Muscle layer of duodenum (tissue), 2 donors: ENCODE measurements around the gene DAP3.
"Not testable (repeated sequence)": the region's sequence is repeated elsewhere in the genome, so short reads cannot be mapped to it uniquely, and the experiment has no call there.

Source experiments
- H3K27ac ChIP-seq: one replicate; pipeline ENCODE4 v1.7.0; 2013; ENCODE audit warnings: mild to moderate bottlenecking, low read length
- H3K27me3 ChIP-seq: one replicate; pipeline ENCODE4 v1.7.0; 2013; ENCODE audit warnings: low read depth, mild to moderate bottlenecking, control low read depth, low read length
- H3K36me3 ChIP-seq, 2 donors: one replicate each; pipeline ENCODE4 v1.7.0; 2013; ENCODE audit warnings: low read length in 2 of 2, control low read depth in 1 of 2, mild to moderate bottlenecking in 1 of 2; ENCODE audit not compliant: insufficient read depth in 2 of 2, control insufficient read depth in 1 of 2
- H3K4me1 ChIP-seq, 2 donors: one replicate each; pipeline ENCODE4 v1.7.0; 2013; ENCODE audit warnings: low read length in 2 of 2, mild to moderate bottlenecking in 2 of 2, control low read depth in 1 of 2, moderate library complexity in 1 of 2; ENCODE audit not compliant: insufficient read depth in 2 of 2, control insufficient read depth in 1 of 2
- H3K4me3 ChIP-seq, 2 donors: one replicate each; pipeline ENCODE4 v1.7.0; 2013; ENCODE audit warnings: low read length in 2 of 2, low read depth in 1 of 2, mild to moderate bottlenecking in 1 of 2
- H3K9me3 ChIP-seq, 2 donors: one replicate each; pipeline ENCODE4 v1.7.0; 2013; ENCODE audit warnings: low read length in 2 of 2, control low read depth in 1 of 2, mild to moderate bottlenecking in 1 of 2; ENCODE audit not compliant: control insufficient read depth in 1 of 2
- donor health status: healthy.

The DAP3 gene

DNA sequence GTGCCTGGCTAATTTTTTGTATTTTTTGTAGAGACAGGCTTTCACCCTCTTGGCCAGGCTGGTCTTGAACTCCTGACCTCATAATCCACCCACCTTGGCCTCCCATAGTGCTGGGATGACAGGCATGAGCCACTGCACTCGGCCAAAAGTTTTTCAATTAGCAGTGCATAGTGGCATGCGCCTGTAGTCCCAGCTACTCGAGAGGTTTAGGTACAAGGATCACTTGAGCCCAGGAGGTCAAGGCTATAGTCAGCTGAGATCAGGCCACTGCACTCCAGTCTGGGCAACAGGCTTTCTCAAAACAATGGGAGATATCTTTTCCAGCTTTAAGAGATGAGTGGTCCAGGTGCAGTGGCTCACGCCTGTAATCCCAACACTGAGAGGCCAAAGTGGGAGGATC lies 30.8 kb downstream of the DAP3 start:
- H3K27me3 ChIP-seq: no peaks in the 10 kb centered on the region
- no peaks in the 10 kb centered on the region for H3K9me3 ChIP-seq
- no peak overlapping the region for H3K27ac ChIP-seq
- peaks cover 0 to 6% of the 10 kb centered on the region in 2 donors for H3K36me3 ChIP-seq
- H3K4me1 ChIP-seq: no peaks in the 10 kb centered on the region
- H3K4me3 ChIP-seq: no peak overlapping the region

DNA sequence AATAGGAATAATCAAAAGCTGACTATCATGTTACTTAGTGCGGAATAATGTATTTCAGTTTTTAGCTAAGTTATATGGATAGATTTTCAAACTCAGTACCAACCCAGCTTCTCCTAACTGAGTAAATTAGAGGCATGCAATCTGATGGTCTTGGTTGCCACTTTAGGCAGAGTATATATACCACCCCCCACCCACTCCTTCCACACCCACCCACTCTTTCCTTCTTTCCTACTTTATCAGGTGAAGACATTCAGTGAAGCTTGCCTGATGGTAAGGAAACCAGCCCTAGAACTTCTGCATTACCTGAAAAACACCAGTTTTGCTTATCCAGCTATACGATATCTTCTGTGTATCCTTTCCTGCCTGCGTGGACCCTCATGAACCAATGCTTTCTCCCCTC lies 36.3 kb downstream of the DAP3 start:
- H3K36me3 ChIP-seq: peaks cover 0 to 7% of the 10 kb centered on the region in 2 donors

DNA sequence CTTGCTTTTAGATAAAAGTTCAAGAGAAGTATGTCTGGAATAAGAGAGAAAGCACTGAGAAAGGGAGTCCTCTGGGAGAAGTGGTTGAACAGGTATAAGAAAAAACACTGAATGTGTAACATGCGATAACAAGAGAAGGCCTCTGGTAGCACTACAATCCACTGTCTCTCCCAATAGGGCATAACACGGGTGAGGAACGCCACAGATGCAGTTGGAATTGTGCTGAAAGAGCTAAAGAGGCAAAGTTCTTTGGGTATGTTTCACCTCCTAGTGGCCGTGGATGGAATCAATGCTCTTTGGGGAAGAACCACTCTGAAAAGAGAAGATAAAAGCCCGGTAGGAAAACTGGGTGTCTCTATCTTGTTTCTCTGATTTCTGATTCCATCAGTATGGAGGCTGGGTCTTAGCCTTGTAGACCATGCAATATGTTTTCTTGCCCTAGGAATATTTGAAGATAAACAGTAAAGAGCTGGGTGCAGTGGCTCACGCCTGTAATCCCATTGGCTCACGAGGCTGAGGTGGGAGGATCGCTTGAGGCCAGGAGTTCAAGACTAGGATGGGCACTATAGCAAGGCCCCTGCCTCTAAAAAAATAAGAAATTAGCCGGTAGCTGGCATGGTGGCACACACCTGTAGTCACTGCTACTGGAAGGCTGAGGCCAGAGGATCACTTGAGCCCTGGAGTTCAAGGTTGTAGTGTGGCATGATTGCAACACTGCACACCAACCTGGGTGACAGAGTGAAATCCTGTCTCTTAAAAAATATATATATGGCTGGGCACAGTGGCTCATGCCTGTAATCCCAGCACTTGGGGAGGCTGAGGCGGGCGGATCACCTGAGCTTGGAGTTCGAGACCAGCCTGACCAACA lies 40.4 kb downstream of the DAP3 start:
- Histone ChIP-seq H3K36me3 (peaks cover 12 to 32% of the 10 kb centered on the region in 2 donors), H3K27ac (no peak overlapping the region), H3K27me3 (no peaks in the 10 kb centered on the region), H3K4me3 (no peak overlapping the region), H3K4me1 (no peaks in the 10 kb centered on the region), H3K9me3 (no peaks in the 10 kb centered on the region)

More for the DNA sequence above, 36.3 kb downstream of the DAP3 start:
- Histone ChIP-seq H3K4me3 (no peak overlapping the region), H3K27me3 (no peaks in the 10 kb centered on the region), H3K9me3 (no peaks in the 10 kb centered on the region), H3K27ac (no peak overlapping the region), H3K4me1 (no peaks in the 10 kb centered on the region)

DNA sequence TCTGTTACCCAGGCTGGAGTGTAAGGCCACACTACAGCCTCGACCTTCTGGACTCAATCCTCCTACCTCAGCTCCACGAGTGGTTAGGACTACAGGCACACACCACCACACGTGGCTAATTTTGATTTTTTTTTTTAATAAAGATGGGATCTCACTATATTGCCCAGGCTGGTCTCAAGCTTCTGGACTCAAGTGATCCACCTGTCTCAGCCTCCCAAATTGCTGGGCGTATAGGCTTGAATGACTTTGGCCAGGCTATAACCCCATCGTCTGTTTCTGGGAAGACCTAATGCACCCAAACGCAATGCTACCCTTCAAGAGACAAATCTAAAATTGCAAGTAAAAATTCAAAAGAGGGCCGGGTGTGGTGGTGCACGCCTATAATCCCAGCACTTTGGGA lies 52.1 kb downstream of the DAP3 start:
- H3K36me3 ChIP-seq: peaks cover 19 to 22% of the 10 kb centered on the region in 2 donors
- no peak overlapping the region for H3K27ac ChIP-seq
- peaks cover 0 to 5% of the 10 kb centered on the region in 2 donors for H3K4me1 ChIP-seq
- no peak overlapping the region for H3K4me3 ChIP-seq
- no peaks in the 10 kb centered on the region for H3K27me3 ChIP-seq
- H3K9me3 ChIP-seq: no peaks in the 10 kb centered on the region

DNA sequence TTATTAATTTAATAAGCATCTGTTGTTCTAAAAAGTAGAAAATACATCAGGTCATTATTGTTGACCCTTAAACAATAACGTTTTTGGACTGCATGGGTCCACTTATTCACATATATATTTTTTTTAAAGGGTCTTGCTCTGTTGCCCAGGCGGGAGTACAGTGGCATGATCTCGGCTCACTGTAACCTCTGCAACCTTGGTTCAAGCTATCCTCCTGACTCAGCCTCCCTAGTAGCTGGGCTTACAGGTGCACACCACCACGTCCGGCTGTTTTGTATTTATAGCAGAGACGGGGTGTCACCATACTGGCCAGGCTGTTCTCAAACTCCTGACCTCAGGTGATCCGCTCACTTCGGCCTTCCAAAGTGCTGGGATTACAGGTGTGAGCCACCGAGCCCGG lies 53.0 kb downstream of the DAP3 start:
- no peak overlapping the region for H3K27ac ChIP-seq

DNA sequence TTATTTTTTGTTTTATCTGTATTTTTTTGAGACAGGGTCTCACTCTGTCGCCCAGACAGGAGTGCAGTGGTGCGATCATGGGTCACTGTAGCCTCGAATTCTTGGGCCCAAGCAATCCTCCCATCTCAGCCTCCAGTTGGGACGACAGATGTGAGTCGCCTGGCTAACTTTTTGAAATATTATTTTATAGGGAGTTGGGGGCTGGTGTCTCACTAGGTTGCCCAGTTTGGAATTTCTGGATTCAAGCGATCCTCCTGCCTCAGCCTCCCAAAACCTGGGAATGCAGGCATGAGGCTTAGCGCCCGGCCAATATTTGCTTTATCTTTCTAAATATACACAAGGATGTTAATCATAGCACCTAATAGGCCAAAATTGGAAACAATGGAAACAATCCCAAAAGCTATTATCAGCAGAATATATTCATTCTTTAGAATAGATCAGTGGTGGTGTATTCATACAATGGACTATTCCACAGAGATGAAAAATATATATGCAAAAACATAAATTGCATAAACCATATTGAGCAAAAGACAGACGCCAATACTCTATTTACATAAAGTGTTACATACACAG lies 55.9 kb downstream of the DAP3 start:
- Histone ChIP-seq H3K27ac (peak overlapping the region; percentile 85), H3K9me3 (no peaks in the 10 kb centered on the region), H3K4me3 (peak overlapping the region; percentile 78 to 90), H3K36me3 (peaks cover 0 to 15% of the 10 kb centered on the region in 2 donors), H3K27me3 (no peaks in the 10 kb centered on the region), H3K4me1 (peaks cover 0 to 5% of the 10 kb centered on the region in 2 donors)

More for the DNA sequence above, 53.0 kb downstream of the DAP3 start:
- Histone ChIP-seq H3K36me3 (peaks cover 13 to 15% of the 10 kb centered on the region in 2 donors), H3K9me3 (no peaks in the 10 kb centered on the region), H3K4me1 (peaks cover 0 to 5% of the 10 kb centered on the region in 2 donors), H3K4me3 (no peak overlapping the region), H3K27me3 (no peaks in the 10 kb centered on the region)

DNA sequence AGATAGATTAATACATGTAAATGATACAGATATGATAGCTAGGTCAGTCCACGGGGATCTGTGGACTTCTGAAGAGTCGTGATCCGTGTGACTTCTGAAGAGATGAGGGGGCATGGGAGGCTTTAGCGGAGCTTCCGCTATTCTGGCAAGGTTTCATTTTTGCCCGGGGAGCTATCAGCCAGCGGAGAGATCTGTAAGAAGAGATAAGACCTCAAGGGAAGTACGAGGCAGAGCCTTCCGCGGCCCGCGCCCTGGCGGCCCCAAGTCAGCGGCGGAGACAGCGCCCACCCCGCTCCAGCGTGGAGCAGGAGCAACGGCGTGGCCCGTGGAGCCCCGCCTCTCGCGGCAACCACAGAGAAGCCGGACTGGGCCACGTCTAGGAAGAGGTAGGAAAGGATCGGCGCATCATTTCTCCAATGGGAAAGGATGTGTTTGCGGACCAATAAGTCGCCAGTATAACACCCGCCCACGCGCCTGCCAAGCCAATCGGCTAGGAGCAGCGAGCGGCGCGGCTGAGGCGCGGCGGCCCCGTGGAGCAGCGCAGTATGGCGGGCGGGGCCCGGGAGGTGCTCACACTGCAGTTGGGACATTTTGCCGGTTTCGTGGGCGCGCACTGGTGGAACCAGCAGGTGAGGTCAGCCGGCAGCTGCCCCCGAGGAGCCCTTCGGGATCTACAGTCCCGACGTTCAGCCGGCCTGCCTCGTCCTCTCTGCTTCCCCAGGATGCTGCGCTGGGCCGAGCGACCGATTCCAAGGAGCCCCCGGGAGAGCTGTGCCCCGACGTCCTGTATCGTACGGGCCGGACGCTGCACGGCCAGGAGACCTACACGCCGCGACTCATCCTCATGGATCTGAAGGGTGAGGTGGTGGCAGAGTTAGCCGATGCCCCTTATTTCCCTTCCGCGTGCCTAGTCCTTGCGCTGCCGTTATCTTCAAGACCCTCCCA lies 56.7 kb downstream of the DAP3 start:
- H3K36me3 ChIP-seq: peaks cover 0 to 15% of the 10 kb centered on the region in 2 donors
- peak overlapping the region; percentile 85 for H3K27ac ChIP-seq
- H3K27me3 ChIP-seq: not testable (repeated sequence)

DNA sequence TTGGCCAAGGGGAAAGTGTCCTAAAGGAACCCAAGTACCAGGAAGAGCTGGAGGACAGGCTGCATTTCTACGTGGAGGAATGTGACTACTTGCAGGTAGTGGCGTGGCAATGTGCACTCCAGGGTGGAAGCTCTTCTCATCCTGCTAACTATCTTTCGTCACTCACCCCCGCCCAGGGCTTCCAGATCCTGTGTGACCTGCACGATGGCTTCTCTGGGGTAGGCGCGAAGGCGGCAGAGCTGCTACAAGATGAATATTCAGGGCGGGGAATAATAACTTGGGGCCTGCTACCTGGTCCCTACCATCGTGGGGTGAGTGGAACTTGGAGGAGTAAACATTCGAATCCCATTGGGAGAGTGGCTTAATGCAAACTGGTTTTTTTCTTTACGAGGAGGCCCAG lies 58.7 kb downstream of the DAP3 start:
- H3K9me3 ChIP-seq, H3K27ac ChIP-seq, H3K4me3 ChIP-seq, H3K27me3 ChIP-seq, H3K4me1 ChIP-seq: not testable (repeated sequence)
- H3K36me3 ChIP-seq: peaks cover 0 to 27% of the 10 kb centered on the region in 2 donors

More for the DNA sequence above, 56.7 kb downstream of the DAP3 start:
- not testable (repeated sequence) for H3K9me3 ChIP-seq, H3K4me1 ChIP-seq
- peak overlapping the region; percentile 78 to 90 for H3K4me3 ChIP-seq

DNA sequence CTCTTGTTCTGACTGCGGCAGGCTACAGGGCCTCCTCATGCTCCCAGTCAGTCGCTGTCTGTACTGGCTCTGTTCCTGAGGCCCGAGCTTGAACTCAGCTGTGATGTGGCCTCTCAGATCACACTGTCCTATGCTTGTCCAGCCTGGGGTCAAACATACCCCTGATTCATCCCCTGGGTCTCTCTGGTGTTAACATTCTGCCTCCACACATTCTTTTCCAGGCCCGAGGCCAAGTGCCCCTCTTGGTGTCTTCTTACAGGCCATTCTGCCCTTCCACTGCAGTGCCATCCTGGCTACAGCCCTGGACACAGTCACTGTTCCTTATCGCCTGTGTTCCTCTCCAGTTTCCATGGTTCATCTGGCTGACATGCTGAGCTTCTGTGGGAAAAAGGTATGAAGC lies 59.2 kb downstream of the DAP3 start:
- not testable (repeated sequence) for H3K4me1 ChIP-seq, H3K27ac ChIP-seq, H3K4me3 ChIP-seq, H3K9me3 ChIP-seq, H3K27me3 ChIP-seq
- peaks cover under 1 to 33% of the 10 kb centered on the region in 2 donors for H3K36me3 ChIP-seq

DNA sequence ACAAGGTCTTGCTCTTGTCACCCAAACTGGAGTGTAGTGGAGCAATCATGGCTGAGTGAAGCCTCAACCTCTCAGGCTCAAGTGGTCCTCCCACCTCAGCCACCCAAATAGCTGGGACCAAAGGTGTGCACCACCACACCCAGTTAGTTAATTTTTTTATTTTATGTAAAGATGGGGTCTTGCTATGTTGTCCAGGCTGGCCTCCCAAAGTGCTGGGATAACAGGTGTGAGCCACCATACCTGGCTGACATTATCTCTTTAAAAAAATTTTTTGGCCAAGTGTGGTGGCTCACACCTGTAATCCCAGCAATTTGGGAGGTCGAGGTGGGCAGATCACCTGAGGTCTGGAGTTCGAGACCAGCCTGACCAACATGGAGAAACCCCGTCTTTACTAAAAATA lies 70.1 kb downstream of the DAP3 start:
- not testable (repeated sequence) for H3K27me3 ChIP-seq, H3K4me1 ChIP-seq, H3K4me3 ChIP-seq, H3K9me3 ChIP-seq, H3K27ac ChIP-seq
- H3K36me3 ChIP-seq: peaks cover 40 to 66% of the 10 kb centered on the region in 2 donors
